GM12878 (cell line): ENCODE data around the gene MLLT3. TPM values are rescaled to one million over a fixed set of nuclear protein-coding genes. Genes with fewer than 3 reads are reported as not detected.
A peak's percentile ranks its signal among the peaks of the same experiment; 100 is the strongest.

Experiments
- ATAC-seq: fragments of 200-7000 bp; cut with Tn5 transposase; 3 replicates; pipeline ENCODE4 v1.9.1; 2020; ENCODE audit warnings: mild to moderate bottlenecking, moderate library complexity
- BruUV-seq: library from RNA; stranded (reverse); fragments of 400-500 nt; replicated peaks from 2 replicates; lab custom pipeline; 2021; lab: Mats Ljungman, UMichigan
- CTCF ChIA-PET: fragments of 300-600 bp; sonication (Branson Sonifier 250); formaldehyde crosslinking; extraction: SDS; loops from one replicate; lab custom pipeline; 2021; ENCODE audit warnings: inconsistent platforms; lab: Yijun Ruan, JAX
- POLR2A ChIA-PET: fragments of 350-600 bp; formaldehyde crosslinking; extraction: SDS; loops from one replicate; lab custom pipeline; 2021; ENCODE audit warnings: inconsistent platforms; lab: Charles Lee
- RAD21 ChIA-PET: fragments of 300-600 bp; sonication (Branson Sonifier 250); formaldehyde crosslinking; loops from one replicate; lab custom pipeline; 2023; ENCODE audit warnings: antibody characterized with exemption; ENCODE audit not compliant: unreplicated experiment; lab: Charles Lee
- SMC1A ChIA-PET: fragments of 300-600 bp; sonication (Branson Sonifier 250); formaldehyde crosslinking; loops from one replicate; lab custom pipeline; 2023; ENCODE audit not compliant: unreplicated experiment, uncharacterized antibody; lab: Charles Lee
- DNase-seq: peaks from one replicate; pipeline ENCODE4 v3.0.0-alpha.2; 2011; ENCODE audit warnings: low read depth, low spot score
- FAIRE-seq: peaks from 3 replicates; lab custom pipeline; 2011; peaks lifted over from hg19 to GRCh38; lab: Jason Lieb, UNC
- H2AFZ ChIP-seq: 2 replicates; pipeline ENCODE4 v1.6.0; 2011; ENCODE audit warnings: low read depth, low read length, control low read depth; ENCODE audit not compliant: control insufficient read depth
- H3K27ac ChIP-seq: 2 replicates; pipeline ENCODE4 v1.5.1; 2011; ENCODE audit warnings: control low read depth; ENCODE audit not compliant: control insufficient read depth, insufficient read depth
- H3K27me3 ChIP-seq, 2 experiments: replicated peaks in 1 of 2; 2 replicates each; pipeline versions ENCODE4 v1.6.0 to v1.6.1; 2011; ENCODE audit warnings: low read length in 1 of 2; ENCODE audit not compliant: control insufficient read depth in 2 of 2, insufficient read depth in 2 of 2
- H3K36me3 ChIP-seq, 2 experiments: 2 replicates each; pipeline ENCODE4 v1.5.1; 2011; ENCODE audit warnings: low read length in 1 of 2; ENCODE audit not compliant: control insufficient read depth in 2 of 2, insufficient read depth in 2 of 2
- H3K4me1 ChIP-seq: 2 replicates; pipeline ENCODE4 v1.6.1; 2011; ENCODE audit warnings: mild to moderate bottlenecking, low read length, moderate library complexity, mixed read lengths; ENCODE audit not compliant: control insufficient read depth, insufficient read depth
- H3K4me2 ChIP-seq: 2 replicates; pipeline ENCODE4 v1.6.0; 2011; ENCODE audit warnings: control low read depth; ENCODE audit not compliant: control insufficient read depth, insufficient read depth
- H3K4me3 ChIP-seq: fragments of 200-600 bp; sonication (generic); 2 replicates; pipeline ENCODE4 v1.5.1; 2016
- H3K79me2 ChIP-seq: 2 replicates; pipeline ENCODE4 v1.6.0; 2011; ENCODE audit warnings: low read length; ENCODE audit not compliant: control insufficient read depth, insufficient read depth
- H3K9ac ChIP-seq: 2 replicates; pipeline ENCODE4 v1.8.0; 2011; ENCODE audit warnings: low read length, control low read depth, mixed read lengths; ENCODE audit not compliant: control insufficient read depth, insufficient read depth
- H3K9me3 ChIP-seq: replicated peaks from 3 replicates; pipeline ENCODE4 v1.5.1; 2011; ENCODE audit warnings: mild to moderate bottlenecking, low read length; ENCODE audit not compliant: control insufficient read depth, insufficient read depth
- H4K20me1 ChIP-seq: 2 replicates; pipeline ENCODE4 v1.6.0; 2011; ENCODE audit not compliant: control insufficient read depth, insufficient read depth
- BCL11A ChIP-seq: IDR thresholded peaks from 2 replicates; pipeline ENCODE4 v1.6.1; 2011; ENCODE audit warnings: low read depth, low read length
- KDM1A ChIP-seq: fragments of 200-600 bp; sonication (generic); IDR thresholded peaks from 2 replicates; pipeline ENCODE4 v1.6.1; 2016; ENCODE audit warnings: borderline replicate concordance
- RAD21 ChIP-seq: IDR thresholded peaks from 2 replicates; pipeline ENCODE4 v1.6.1; 2011; ENCODE audit warnings: mild to moderate bottlenecking, low read depth, low read length, moderate library complexity; ENCODE audit not compliant: insufficient read depth
- RUNX3 ChIP-seq: IDR thresholded peaks from 2 replicates; pipeline ENCODE4 v1.6.1; 2012; ENCODE audit warnings: low read length, inconsistent platforms
- SKIL ChIP-seq: fragments of 450-650 bp; IDR thresholded peaks from 2 replicates; pipeline ENCODE4 v1.6.1; 2017; ENCODE audit warnings: mild to moderate bottlenecking, low read depth, inconsistent platforms; ENCODE audit not compliant: poor library complexity, severe bottlenecking
- SMARCA5 ChIP-seq: fragments of 450-650 bp; IDR thresholded peaks from 2 replicates; pipeline ENCODE4 v1.6.1; 2017; ENCODE audit warnings: mild to moderate bottlenecking
- SREBF2 ChIP-seq: IDR thresholded peaks from 2 replicates; pipeline ENCODE4 v1.6.1; 2012; ENCODE audit warnings: mild to moderate bottlenecking, low read length
- STAT3 ChIP-seq: IDR thresholded peaks from 2 replicates; pipeline ENCODE4 v1.6.1; 2011; ENCODE audit warnings: low read depth, low read length, improper control_type of control experiment
- ZBED1 ChIP-seq: IDR thresholded peaks from 2 replicates; pipeline ENCODE4 v1.6.1; 2016; ENCODE audit warnings: borderline replicate concordance
- ZBTB4 ChIP-seq: fragments of 450-650 bp; formaldehyde crosslinking; IDR thresholded peaks from 2 replicates; pipeline ENCODE4 v1.4.0; 2022; ENCODE audit warnings: mild to moderate bottlenecking, moderate library complexity
- ZSCAN29 ChIP-seq: fragments of 450-650 bp; IDR thresholded peaks from 2 replicates; pipeline ENCODE4 v1.6.1; 2017; ENCODE audit warnings: mild to moderate bottlenecking, moderate library complexity
- WGBS: methylation state at CpG from one replicate; pipeline ENCODE4 v1.1.6; 2016; ENCODE audit warnings: low lambda C conversion rate; ENCODE audit not compliant: insufficient replicate concordance, insufficient coverage; ENCODE audit errors: missing lambda C conversion rate; 5-methylcytosine and 5-hydroxymethylcytosine counted together
- in situ Hi-C: fragments of 300-500 bp; cut with MboI; formaldehyde crosslinking; loops from 9 replicates; pipeline ENCODE4 v1.14.3; 2018; ENCODE audit warnings: mixed read lengths
- intact Hi-C: fragments of 100-400 bp; cut with micrococcal nuclease; formaldehyde crosslinking; loops from one replicate; pipeline ENCODE4 v1.14.2; 2022; ENCODE audit not compliant: unreplicated experiment
- polyA plus RNA-seq, 11 experiments: library from polyadenylated mRNA; depleted of rRNA in 4 of 11; unstranded in 6 of 11; stranded (reverse) in 5 of 11; fragments of >200 nt; fragmentation: Nextera tagmentation in 4 of 11; fragmentation: Illumina TruSeq in 1 of 11; extraction: Ambion mirVana in 4 of 11; extraction: Trizol in 1 of 11; gene quantifications; 1 replicate in 1 of 11; 2 replicates in 10 of 11; pipeline versions ENCODE4 v1.2.1 to v1.2.3, GENCODE V29; 2011 to 2016; ENCODE audit warnings: inconsistent platforms in 2 of 11, missing spikeins in 2 of 11, low read depth in 1 of 11
- total RNA-seq, 4 experiments: library from RNA; depleted of rRNA in 3 of 4; stranded (reverse); fragments of >200 nt in 3 of 4; fragmentation: Illumina TruSeq in 1 of 4; extraction: Trizol in 1 of 4; gene quantifications; 2 replicates each; pipeline versions ENCODE4 v1.2.1 to v1.2.3, GENCODE V29; 2013 to 2021

MLLT3 gene
- total and polyA plus RNA-seq, 10 of the 15 experiments (the other 5 are each of a cell fraction or from before 2014, with no cell fraction given), result 17.7 to 72.3 (median 35.6) TPM

GRCh38 chr9:20417373-20418080 is 204.8 kb downstream of the MLLT3 start:
- Histone ChIP-seq H3K9me3 (no peaks in the 10 kb centered on the region; the same call in 2 of the 3 replicates), H2AFZ (no peak overlapping the region), H3K4me3 (no peak overlapping the region), H3K4me2 (peak overlapping the region; percentile 35; the same call in 1 of the 2 replicates), H3K4me1 (peaks cover 7% of the 10 kb centered on the region), H4K20me1 (no peaks in the 10 kb centered on the region), H3K36me3 (peaks cover 0 to 7% of the 10 kb centered on the region in 2 experiments; a peak in 2 of 4 replicates), H3K79me2 (no peaks in the 10 kb centered on the region; the same call in none of the 2 replicates), H3K9ac (no peak overlapping the region), H3K27me3 (no peaks in the 10 kb centered on the region), H3K27ac (no peak overlapping the region; the same call in 1 of the 2 replicates)
- FAIRE-seq, result peak; percentile 72
- ChIA-PET SMC1A (interaction anchor here (0.9 to 2.2 kb wide), 8 partner anchors 8 to 195 kb away, joined by 3 to 7 read pairs (median 4); no protein-coding TSS in a partner anchor), CTCF (no interaction called here), RAD21 (interaction anchor here (1.3 kb wide), 1 partner anchor 205 kb away, joined by 5 read pairs; the partner anchor contains the start of gene MLLT3), POLR2A (interaction anchor here (0.6 to 1.3 kb wide), 4 partner anchors 198 to 285 kb away, joined by 3 to 4 read pairs (median 4); no protein-coding TSS in a partner anchor)
- in situ Hi-C loops, result no loop called here
- BruUV-seq, result no TSS peak
- TF ChIP-seq RUNX3 (0 out of 2 replicates have a peak, but pooled peaks have one; percentile 11), RAD21 (no peak)
- ATAC-seq, result peak; percentile 79
- intact Hi-C loops, result no loop called here
- WGBS, result 68% methylated on average over 5 of the region's 5 CpGs
- DNase-seq, result no peak

GRCh38 chr9:20414150-20414549 is 208.1 kb downstream of the MLLT3 start:
- CTCF ChIA-PET, result interaction anchor here (0.7 kb wide), 1 partner anchor 12 kb away, joined by 3 read pairs; no protein-coding TSS in a partner anchor
- no peak for TF ChIP-seq SKIL
- TF ChIP-seq BCL11A, result no peak
- no peak for TF ChIP-seq ZBED1
- TF ChIP-seq KDM1A, result no peak
- TF ChIP-seq STAT3, result no peak
- no peak for TF ChIP-seq SMARCA5
- TF ChIP-seq ZBTB4 (CRISPR knock-in tag), result no peak
- no peak for TF ChIP-seq ZSCAN29
- no peak for TF ChIP-seq SREBF2

More at GRCh38 chr9:20414150-20414549, 208.1 kb downstream of the MLLT3 start:
- RAD21 ChIA-PET, result no interaction called here
- SMC1A ChIA-PET, result interaction anchor here (0.7 to 1.5 kb wide), 3 partner anchors 24 to 514 kb away, joined by 3 read pairs; no protein-coding TSS in a partner anchor
- Histone ChIP-seq H4K20me1 (no peaks in the 10 kb centered on the region), H3K4me1 (peaks cover 7% of the 10 kb centered on the region), H2AFZ (no peak overlapping the region), H3K36me3 (peaks cover 0 to 11% of the 10 kb centered on the region in 2 experiments; a peak in 3 of 4 replicates), H3K4me3 (no peak overlapping the region), H3K9ac (no peak overlapping the region), H3K79me2 (no peaks in the 10 kb centered on the region; the same call in none of the 2 replicates), H3K27me3 (no peaks in the 10 kb centered on the region), H3K27ac (no peak overlapping the region), H3K9me3 (no peaks in the 10 kb centered on the region; the same call in 2 of the 3 replicates), H3K4me2 (no peak overlapping the region)
- DNase-seq (no peak), ATAC-seq (no peak), FAIRE-seq (no peak)
- POLR2A ChIA-PET, result no interaction called here
- intact Hi-C loops (no loop called here), in situ Hi-C loops (no loop called here)
- BruUV-seq, result no TSS peak
